Vagina (tissue), 2 donors: Measurements from ENCODE around the gene ARHGAP26.
"Not testable (repeated sequence)": the region's sequence is repeated elsewhere in the genome, so short reads cannot be mapped to it uniquely, and the experiment has no call there.

Source experiments
- CTCF ChIP-seq, 3 experiments: fragments of 450-650 bp in 2 of 3; fragments of 200-600 bp in 1 of 3; sonication (generic) in 1 of 3; IDR thresholded peaks; one replicate each; pipeline ENCODE4 v1.5.1; 2017 to 2019; ENCODE audit warnings: antibody characterized with exemption in 3 of 3, mild to moderate bottlenecking in 2 of 3, moderate library complexity in 2 of 3
- POLR2A ChIP-seq, 2 donors: fragments of 450-650 bp; IDR thresholded peaks; one replicate each; pipeline ENCODE4 v1.6.1; 2017; ENCODE audit warnings: antibody characterized with exemption in 2 of 2, mild to moderate bottlenecking in 2 of 2, moderate library complexity in 2 of 2
- POLR2AphosphoS5 ChIP-seq, 2 donors: sonication (generic); formaldehyde crosslinking; IDR thresholded peaks; one replicate each; pipeline ENCODE4 v1.9.0; 2017; ENCODE audit warnings: antibody characterized with exemption in 2 of 2, mild to moderate bottlenecking in 2 of 2, low read depth in 1 of 2; ENCODE audit not compliant: insufficient read depth in 1 of 2

GRCh38 chr5:142990073-142990472 lies 219.9 kb downstream of the ARHGAP26 start:
- not testable (repeated sequence) for TF ChIP-seq CTCF (IDR thresholded peaks at IDR 0.05); POLR2A (IDR thresholded peaks at IDR 0.05); POLR2AphosphoS5 (IDR thresholded peaks at IDR 0.05; ENCODE audit: insufficient read depth in 1 of 2, low read depth in 1 of 2)
